Smooth muscle cell (in vitro differentiated cells): ENCODE results near the gene PTCD3. TPM values are rescaled to one million over a fixed set of nuclear protein-coding genes. Genes with fewer than 3 reads are reported as not detected.

Source experiments
- DNase-seq: peaks from one replicate; lab custom pipeline; 2025; ENCODE audit not compliant: unreplicated experiment; lab: John Stamatoyannopoulos, UW
- H2AFZ ChIP-seq: fragments of 200-600 bp; sonication (generic); 2 replicates; pipeline ENCODE4 v1.6.0; 2016; ENCODE audit warnings: antibody characterized with exemption, low read depth, mild to moderate bottlenecking
- H3F3A ChIP-seq: fragments of 200-600 bp; sonication (generic); 2 replicates; pipeline ENCODE4 v1.6.0; 2017; ENCODE audit warnings: antibody characterized with exemption, low read depth
- H3K27ac ChIP-seq: fragments of 200-600 bp; sonication (generic); 2 replicates; pipeline ENCODE4 v1.5.1; 2016; ENCODE audit warnings: low read depth, mild to moderate bottlenecking
- H3K27me3 ChIP-seq: fragments of 200-600 bp; sonication (generic); 2 replicates; pipeline ENCODE4 v1.6.1; 2016; ENCODE audit warnings: low read depth, mild to moderate bottlenecking
- H3K36me3 ChIP-seq: fragments of 200-600 bp; sonication (generic); 2 replicates; pipeline ENCODE4 v1.5.1; 2016; ENCODE audit warnings: low read depth
- H3K4me1 ChIP-seq: fragments of 200-600 bp; sonication (generic); 2 replicates; pipeline ENCODE4 v1.5.1; 2016; ENCODE audit warnings: low read depth
- H3K4me2 ChIP-seq: fragments of 200-600 bp; sonication (generic); 2 replicates; pipeline ENCODE4 v1.6.0; 2016; ENCODE audit warnings: mild to moderate bottlenecking
- H3K4me3 ChIP-seq: fragments of 200-600 bp; sonication (generic); 2 replicates; pipeline ENCODE4 v1.5.1; 2016; ENCODE audit warnings: mild to moderate bottlenecking
- H3K79me2 ChIP-seq: fragments of 200-600 bp; sonication (generic); 2 replicates; pipeline ENCODE4 v1.6.0; 2016; ENCODE audit warnings: low read depth, mild to moderate bottlenecking
- H3K9ac ChIP-seq: fragments of 200-600 bp; sonication (generic); 2 replicates; pipeline ENCODE4 v1.6.0; 2016; ENCODE audit warnings: low read depth
- H3K9me3 ChIP-seq: fragments of 200-600 bp; sonication (generic); replicated peaks from 2 replicates; pipeline ENCODE4 v1.5.1; 2016; ENCODE audit warnings: low read depth
- H4K20me1 ChIP-seq: fragments of 200-600 bp; sonication (generic); 2 replicates; pipeline ENCODE4 v1.6.0; 2016; ENCODE audit warnings: low read depth
- CTCF ChIP-seq: fragments of 200-600 bp; sonication (generic); IDR thresholded peaks from 2 replicates; pipeline ENCODE4 v1.5.1; 2017; ENCODE audit warnings: borderline replicate concordance, mild to moderate bottlenecking, antibody characterized with exemption; ENCODE audit not compliant: insufficient read depth, poor library complexity, severe bottlenecking
- WGBS: methylation state at CpG from one replicate; pipeline ENCODE4 v1.1.7; 2016; ENCODE audit warnings: low lambda C conversion rate; 5-methylcytosine and 5-hydroxymethylcytosine counted together
- polyA plus RNA-seq: library from polyadenylated mRNA; unstranded; fragments of >200 nt; fragmentation: Nextera tagmentation; extraction: Ambion mirVana; gene quantifications from 2 replicates; pipeline ENCODE4 v1.2.1, GENCODE V29; 2016
- total RNA-seq: library from RNA; depleted of rRNA; stranded (reverse); fragments of >200 nt; gene quantifications from 2 replicates; pipeline ENCODE4 v1.2.3, GENCODE V29; 2014

The PTCD3 gene
- total and polyA plus RNA-seq, 2 experiments from 2014 or later, result 42.2 to 78.7 TPM

GRCh38 chr2:86140969-86141392, 34.9 kb downstream of the PTCD3 start:
- H3K4me1 ChIP-seq, result no peaks in the 10 kb centered on the region
- 93% methylated on average over 4 of the region's 4 CpGs for WGBS

GRCh38 chr2:86142436-86143257, 36.6 kb downstream of the PTCD3 start:
- Histone ChIP-seq H3K9ac (no peak overlapping the region), H3K9me3 (no peaks in the 10 kb centered on the region), H3K27ac (no peak overlapping the region), H3K79me2 (no peaks in the 10 kb centered on the region), H3K4me2 (no peak overlapping the region), H2AFZ (no peak overlapping the region), H3K36me3 (peaks cover 19% of the 10 kb centered on the region), H3K4me3 (no peak overlapping the region), H3K4me1 (no peaks in the 10 kb centered on the region), H3F3A (peaks cover 4% of the 10 kb centered on the region), H4K20me1 (peaks cover 5% of the 10 kb centered on the region), H3K27me3 (no peaks in the 10 kb centered on the region)
- 66% methylated on average over 3 of the region's 3 CpGs for WGBS
- no peak for TF ChIP-seq CTCF
- no peak for DNase-seq

More at GRCh38 chr2:86140969-86141392, 34.9 kb downstream of the PTCD3 start:
- H3K9ac ChIP-seq, result no peak overlapping the region
- no peak overlapping the region for H2AFZ ChIP-seq
- no peaks in the 10 kb centered on the region for H3K27me3 ChIP-seq
- H3K4me2 ChIP-seq, result no peak overlapping the region
- no peaks in the 10 kb centered on the region for H3K9me3 ChIP-seq
- H3K36me3 ChIP-seq, result peaks cover 18% of the 10 kb centered on the region
- DNase-seq, result no peak
- H3F3A ChIP-seq, result no peaks in the 10 kb centered on the region
- H3K4me3 ChIP-seq, result no peak overlapping the region
- peaks cover 5% of the 10 kb centered on the region for H4K20me1 ChIP-seq
- no peak for TF ChIP-seq CTCF
- no peaks in the 10 kb centered on the region for H3K79me2 ChIP-seq
- H3K27ac ChIP-seq, result no peak overlapping the region

GRCh38 chr2:86143307-86143706, 37.3 kb downstream of the PTCD3 start:
- H3K27me3 ChIP-seq, result no peaks in the 10 kb centered on the region
- no peak overlapping the region for H3K4me3 ChIP-seq
- WGBS, result 95% methylated on average over 6 of the region's 6 CpGs
- no peaks in the 10 kb centered on the region for H3K9me3 ChIP-seq
- TF ChIP-seq CTCF, result no peak
- peaks cover 20% of the 10 kb centered on the region for H3K36me3 ChIP-seq
- no peak overlapping the region for H3K4me2 ChIP-seq
- DNase-seq, result no peak
- no peak overlapping the region for H2AFZ ChIP-seq
- peaks cover 4% of the 10 kb centered on the region for H3F3A ChIP-seq
- H3K79me2 ChIP-seq, result no peaks in the 10 kb centered on the region
- H3K4me1 ChIP-seq, result no peaks in the 10 kb centered on the region
- H3K27ac ChIP-seq, result no peak overlapping the region
- no peak overlapping the region for H3K9ac ChIP-seq
- H4K20me1 ChIP-seq, result peaks cover 5% of the 10 kb centered on the region
